ENCODE measurements around the gene RMI2. TPM values are rescaled to one million over a fixed set of nuclear protein-coding genes. Genes with fewer than 3 reads are reported as not detected.

RMI2 gene
- total and polyA plus RNA-seq, 9 of the 15 experiments (the other 6 are each of a cell fraction or from before 2014, with no cell fraction given) = 8.0 to 43.4 (median 32.5) TPM

- no TSS peak for BruUV-seq (replicated peaks)
- Histone ChIP-seq H3K79me2 (ENCODE audit: control insufficient read depth, insufficient read depth, low read length) (no peaks in the 10 kb centered on the region), H3K36me3 (ENCODE audit: control insufficient read depth, insufficient read depth, low read length) (no peaks in the 10 kb centered on the region), H3K9ac (ENCODE audit: insufficient read depth in 1 of 2, low read depth in 2 of 2, low read length in 2 of 2) (no peak overlapping the region), H3K27ac (ENCODE audit: extremely low read depth, low read depth, low read length) (no peak overlapping the region), H3K4me3 (no peak overlapping the region), H2AFZ (ENCODE audit: low read depth, low read length) (no peak overlapping the region), H3K9me3 (replicated peaks; ENCODE audit: control insufficient read depth, insufficient read depth, low read depth, low read length) (no peaks in the 10 kb centered on the region), H3K4me1 (replicated peaks in 1 of 2; ENCODE audit: control insufficient read depth in 2 of 2, insufficient read depth in 2 of 2, low read length in 2 of 2) (peaks cover 6 to 13% of the 10 kb centered on the region in 2 experiments; a peak in 4 of 5 replicates), H3K4me2 (ENCODE audit: insufficient read depth, low read length) (no peak overlapping the region), H3K27me3 (ENCODE audit: control insufficient read depth in 2 of 2, insufficient read depth in 2 of 2, low read length in 2 of 2) (peaks cover 3 to 19% of the 10 kb centered on the region in 2 experiments; a peak in 2 of 5 replicates), H3K9me1 (ENCODE audit: control insufficient read depth, insufficient read depth, low read length) (no peaks in the 10 kb centered on the region), H4K20me1 (replicated peaks; ENCODE audit: control insufficient read depth, insufficient read depth, low read length) (no peaks in the 10 kb centered on the region)
- FAIRE-seq (no peak), ATAC-seq (no peak), DNase-seq (ENCODE audit: extremely low read depth in 1 of 4, low spot score in 3 of 4) (no peak)
- intact Hi-C loops (cut with micrococcal nuclease) (no loop called here), in situ Hi-C loops (cut with MboI) (no loop called here)
- TF ChIP-seq ATF3 (IDR thresholded peaks at IDR 0.05) = no peak
- TF ChIP-seq ATF3 (CRISPR knock-in tag; conservative IDR thresholded peaks at IDR 0.05) = no peak
- no peak for TF ChIP-seq RBM39 (optimal IDR thresholded peaks at IDR 0.05; ENCODE audit: low read depth, low read length)
- TF ChIP-seq NFATC3 (IDR thresholded peaks at IDR 0.05) = no peak
- no peak for TF ChIP-seq ETS2 (tag; IDR thresholded peaks at IDR 0.05; ENCODE audit: borderline replicate concordance, poor library complexity, severe bottlenecking)
- no peak for TF ChIP-seq ZBTB8A (IDR thresholded peaks at IDR 0.05; ENCODE audit: partially characterized antibody)
- no peak for TF ChIP-seq OTX1 (CRISPR knock-in tag; IDR thresholded peaks at IDR 0.05)
- no peak for TF ChIP-seq GATA2 (CRISPR knock-in tag; IDR thresholded peaks at IDR 0.05)
- TF ChIP-seq TAF7 (tag; IDR thresholded peaks at IDR 0.05) = no peak
- TF ChIP-seq ETS1 (conservative IDR thresholded peaks at IDR 0.05; ENCODE audit: control insufficient read depth, low read depth, low read length) = no peak
- no peak for TF ChIP-seq ZNF740 (CRISPR knock-in tag; IDR thresholded peaks at IDR 0.05)
- no peak for TF ChIP-seq ZNF740 (tag; IDR thresholded peaks at IDR 0.05)
- no peak for TF ChIP-seq E2F6 (IDR thresholded peaks at IDR 0.05; ENCODE audit: borderline replicate concordance in 1 of 2, extremely low read depth in 1 of 2, insufficient read depth in 1 of 2, insufficient read length in 1 of 2, low read depth in 1 of 2, low read length in 1 of 2, poor library complexity in 1 of 2, severe bottlenecking in 1 of 2)
- no peak for TF ChIP-seq E2F4 (CRISPR knock-in tag; IDR thresholded peaks at IDR 0.05; ENCODE audit: low read depth)
- no peak for TF ChIP-seq ATF4 (CRISPR knock-in tag; IDR thresholded peaks at IDR 0.05)
- TF ChIP-seq SIRT6 (IDR thresholded peaks at IDR 0.05; ENCODE audit: low read depth, low read length) = no peak
- WGBS (ENCODE audit: insufficient coverage, low coverage, missing lambda C conversion rate) = 40% methylated on average over 4 of the region's 4 CpGs
- POLR2A ChIA-PET = interaction anchor here (1.0 kb wide), 1 partner anchor 12 kb away, joined by 4 read pairs; no protein-coding TSS in a partner anchor
- CTCF ChIA-PET (ENCODE audit: low intra/inter-chr PET ratio) = no interaction called here
Measured at GRCh38 chr16:11295672-11296071, 49.6 kb upstream of the RMI2 start.
